Epithelial cell of esophagus (primary cell): ENCODE measurements around the gene ANXA5.
"Not testable (repeated sequence)": the region's sequence is repeated elsewhere in the genome, so short reads cannot be mapped to it uniquely, and the experiment has no call there.

Experiments
- DNase-seq: peaks from one replicate; pipeline ENCODE4 v3.0.0; 2010; ENCODE audit warnings: low read depth
- H3K4me3 ChIP-seq: 2 replicates; pipeline ENCODE4 v1.5.1; 2011; ENCODE audit warnings: mild to moderate bottlenecking, low read length, control low read depth
- TF ChIP-seq, protein P1 (sequence below): IDR thresholded peaks from 2 replicates; pipeline ENCODE4 v1.5.1; 2011; ENCODE audit warnings: low read depth, mild to moderate bottlenecking, low read length, control low read depth, inconsistent platforms; ENCODE audit not compliant: insufficient read depth; ENCODE audit errors: missing control alignments

The ANXA5 gene

DNA sequence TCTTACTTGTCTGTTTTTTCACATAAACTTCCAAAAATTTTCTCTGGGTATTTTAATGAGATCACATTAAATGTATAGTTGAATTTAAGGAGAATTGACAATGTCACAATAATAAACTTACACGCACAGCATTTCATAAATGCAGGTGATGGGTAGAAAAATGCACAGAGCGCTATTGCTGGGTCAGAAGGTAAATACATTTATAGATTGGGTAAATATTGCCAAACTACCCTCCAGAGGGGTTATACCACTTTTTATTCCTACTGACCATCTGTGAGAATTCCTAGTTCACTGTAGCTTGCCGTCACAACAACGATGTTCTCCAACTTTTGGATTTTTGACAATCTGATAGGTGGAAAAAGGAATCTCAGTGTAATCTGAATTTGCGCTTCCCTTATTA is 34.6 kb downstream of the ANXA5 start:
- H3K4me3 ChIP-seq, result no peak overlapping the region
- no peak for DNase-seq
- TF ChIP-seq, protein P1, sequence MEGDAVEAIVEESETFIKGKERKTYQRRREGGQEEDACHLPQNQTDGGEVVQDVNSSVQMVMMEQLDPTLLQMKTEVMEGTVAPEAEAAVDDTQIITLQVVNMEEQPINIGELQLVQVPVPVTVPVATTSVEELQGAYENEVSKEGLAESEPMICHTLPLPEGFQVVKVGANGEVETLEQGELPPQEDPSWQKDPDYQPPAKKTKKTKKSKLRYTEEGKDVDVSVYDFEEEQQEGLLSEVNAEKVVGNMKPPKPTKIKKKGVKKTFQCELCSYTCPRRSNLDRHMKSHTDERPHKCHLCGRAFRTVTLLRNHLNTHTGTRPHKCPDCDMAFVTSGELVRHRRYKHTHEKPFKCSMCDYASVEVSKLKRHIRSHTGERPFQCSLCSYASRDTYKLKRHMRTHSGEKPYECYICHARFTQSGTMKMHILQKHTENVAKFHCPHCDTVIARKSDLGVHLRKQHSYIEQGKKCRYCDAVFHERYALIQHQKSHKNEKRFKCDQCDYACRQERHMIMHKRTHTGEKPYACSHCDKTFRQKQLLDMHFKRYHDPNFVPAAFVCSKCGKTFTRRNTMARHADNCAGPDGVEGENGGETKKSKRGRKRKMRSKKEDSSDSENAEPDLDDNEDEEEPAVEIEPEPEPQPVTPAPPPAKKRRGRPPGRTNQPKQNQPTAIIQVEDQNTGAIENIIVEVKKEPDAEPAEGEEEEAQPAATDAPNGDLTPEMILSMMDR, result no peak

DNA sequence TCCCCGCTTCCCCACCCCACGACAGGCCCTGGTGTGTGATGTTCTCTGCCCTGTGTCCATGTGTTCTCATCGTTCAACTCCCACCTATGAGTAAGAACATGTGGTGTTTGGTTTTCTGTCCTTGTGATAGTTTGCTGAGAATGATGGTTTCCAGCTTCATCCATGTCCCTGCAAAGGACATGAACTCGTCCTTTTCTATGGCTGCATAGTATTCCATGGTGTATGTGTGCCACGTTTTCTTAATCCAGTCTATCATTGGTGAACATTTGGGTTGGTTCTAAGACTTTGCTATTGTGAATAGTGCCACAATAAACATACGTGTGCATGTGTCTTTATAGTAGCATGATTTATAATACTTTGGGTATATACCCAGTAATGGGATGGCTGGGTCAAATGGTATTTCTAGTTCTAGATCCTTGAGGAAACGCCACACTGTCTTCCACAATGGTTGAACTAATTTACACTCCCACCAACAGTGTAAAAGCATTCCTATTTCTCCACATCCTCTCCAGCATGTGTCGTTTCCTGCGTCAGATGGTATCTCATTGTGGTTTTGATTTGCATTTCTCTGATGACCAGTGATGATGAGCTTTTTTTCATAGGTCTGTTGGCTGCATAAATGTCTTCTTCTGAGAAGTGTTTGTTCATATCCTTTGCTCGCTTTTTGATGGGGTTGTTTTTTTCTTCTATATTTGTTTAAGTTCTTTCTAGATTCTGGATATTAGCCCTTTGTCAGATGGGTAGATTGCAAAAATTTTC is 36.4 kb downstream of the ANXA5 start:
- DNase-seq, H3K4me3 ChIP-seq: not testable (repeated sequence)

DNA sequence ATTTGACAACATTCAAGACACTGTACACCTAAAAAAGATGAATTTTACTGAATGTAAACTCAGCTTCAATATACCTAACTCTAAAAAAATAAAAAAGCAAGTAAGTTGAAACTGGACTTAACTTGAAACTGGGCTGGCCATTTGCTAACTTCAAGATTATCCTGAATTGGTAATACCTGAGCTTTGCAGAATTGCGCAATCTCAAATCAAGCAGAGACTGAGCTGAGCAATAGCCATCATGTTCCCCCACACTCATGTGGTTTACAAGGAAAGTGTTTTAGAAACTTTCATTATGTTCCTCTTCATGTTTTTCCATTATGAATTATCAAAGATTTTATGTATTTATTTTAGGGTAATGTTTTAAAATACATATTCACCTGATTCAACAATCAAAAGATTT is 38.7 kb downstream of the ANXA5 start:
- TF ChIP-seq, protein P1, result no peak
- no peak overlapping the region for H3K4me3 ChIP-seq
- peak; percentile 52 for DNase-seq

DNA sequence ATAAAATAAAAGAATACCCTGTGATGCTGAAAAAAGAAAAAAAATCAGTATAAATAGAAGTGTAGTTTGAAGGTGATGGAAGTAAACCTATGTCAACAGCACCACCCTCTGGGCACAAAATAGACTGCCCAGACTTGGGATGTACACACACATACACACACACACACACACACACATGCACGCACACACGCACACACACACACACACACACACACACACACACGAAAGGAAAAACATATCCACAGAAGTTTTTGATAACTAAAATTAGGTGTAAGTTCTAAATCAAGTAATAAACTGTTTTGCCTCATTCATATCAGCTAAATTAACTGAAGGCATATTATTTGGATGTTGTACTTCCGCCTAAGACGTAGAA is 40.5 kb downstream of the ANXA5 start:
- TF ChIP-seq, protein P1, result peak; percentile 67
- DNase-seq, result peak; percentile 83
- H3K4me3 ChIP-seq, result no peak overlapping the region

DNA sequence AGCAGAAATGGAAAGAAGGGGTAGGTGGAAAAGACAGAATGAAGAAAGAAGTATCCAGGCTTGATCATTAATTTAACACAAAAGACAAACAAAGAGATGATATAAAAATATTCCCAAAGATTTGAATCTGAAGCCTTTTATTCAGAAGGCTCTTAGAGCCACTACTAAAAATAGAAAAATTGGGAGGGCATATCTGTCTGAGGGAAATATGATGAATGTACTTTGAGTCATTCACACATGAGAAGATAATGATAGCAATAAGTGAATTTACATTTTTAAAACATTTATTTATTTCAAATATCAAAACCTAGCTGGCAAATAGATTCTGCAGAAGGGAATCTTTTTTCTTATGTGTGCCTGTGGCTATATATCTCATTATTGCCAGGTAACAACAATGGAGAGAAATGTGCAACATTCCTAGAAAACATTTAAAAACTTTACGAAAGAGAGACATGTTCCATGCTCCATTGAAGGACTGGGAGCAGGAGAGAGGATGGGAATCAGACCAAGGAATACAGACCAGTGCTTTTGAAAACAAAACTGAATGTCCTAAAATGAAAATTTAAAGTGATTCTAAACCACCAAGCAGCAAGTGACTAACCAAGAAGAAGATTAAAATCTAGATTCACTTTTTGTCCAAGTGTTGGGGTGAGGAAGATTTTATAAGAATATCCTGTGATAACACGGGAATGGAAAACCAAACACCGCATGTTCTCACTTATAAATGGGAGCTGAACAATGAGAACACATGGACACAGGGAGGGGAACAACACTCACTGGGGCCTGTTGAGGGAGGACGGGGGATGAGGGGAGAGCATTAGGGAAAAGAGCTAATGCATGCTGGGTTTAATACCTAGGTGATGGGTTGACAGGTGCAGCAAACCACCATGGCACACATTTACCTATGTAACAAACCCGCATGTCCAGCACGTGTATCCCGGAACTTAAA is 41.2 kb downstream of the ANXA5 start:
- TF ChIP-seq, protein P1, result no peak
- no peak for DNase-seq
- no peak overlapping the region for H3K4me3 ChIP-seq

DNA sequence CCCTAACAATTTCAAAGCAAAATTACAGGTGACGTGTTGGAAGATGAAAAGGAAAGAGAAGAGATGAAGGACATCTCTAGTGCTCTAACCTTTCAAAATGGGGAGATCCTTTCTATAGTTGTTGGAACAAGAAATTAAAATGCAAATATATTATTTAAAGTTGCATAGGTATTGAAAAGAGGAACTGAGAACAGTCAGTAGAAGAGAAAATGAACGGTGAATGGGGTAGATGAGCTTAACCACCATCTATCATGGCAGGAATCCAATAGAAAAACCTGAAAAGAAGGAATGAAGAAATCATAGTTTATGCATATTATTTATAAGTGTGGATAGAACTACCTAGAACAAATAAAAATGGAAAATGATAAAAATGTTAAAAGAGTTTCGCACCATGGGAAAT is 42.0 kb downstream of the ANXA5 start:
- TF ChIP-seq, protein P1, result no peak
- H3K4me3 ChIP-seq, result no peak overlapping the region
- no peak for DNase-seq

DNA sequence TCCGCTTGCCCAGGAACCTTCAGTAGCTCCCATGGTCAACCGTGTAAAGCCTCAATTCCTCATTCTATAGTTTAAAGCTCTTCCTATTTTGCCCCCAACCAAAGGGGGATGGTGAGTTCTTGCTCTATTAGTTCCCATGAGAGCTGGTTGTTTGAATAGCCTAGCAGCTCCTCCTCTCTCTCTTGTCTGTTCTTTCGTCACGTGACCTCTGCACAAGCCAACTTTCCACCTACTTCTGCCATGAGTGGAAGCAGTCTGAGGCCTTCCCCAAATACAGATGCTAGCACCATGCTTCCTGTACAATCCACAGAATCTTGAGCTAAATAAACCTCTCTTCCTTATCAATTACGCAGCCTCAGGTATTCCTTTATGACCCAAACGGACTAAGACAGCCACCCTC is 42.8 kb downstream of the ANXA5 start:
- TF ChIP-seq, protein P1, result no peak
- no peak for DNase-seq
- no peak overlapping the region for H3K4me3 ChIP-seq
